Stomach (tissue), 4 donors: ENCODE measurements around the gene CEP44.

ENCODE experiments used
- CTCF ChIP-seq, 7 experiments: fragments of 450-650 bp in 4 of 7; fragments of 200-600 bp in 3 of 7; sonication (generic) in 3 of 7; IDR thresholded peaks; one replicate each; pipeline ENCODE4 v1.5.1; 2016 to 2019; ENCODE audit warnings: antibody characterized with exemption in 7 of 7, control low read depth in 2 of 7, mild to moderate bottlenecking in 1 of 7
- EP300 ChIP-seq: sonication (generic); formaldehyde crosslinking; IDR thresholded peaks from one replicate; pipeline ENCODE4 v1.6.1; 2017; ENCODE audit warnings: antibody characterized with exemption
- POLR2AphosphoS5 ChIP-seq, 3 donors: sonication (generic); formaldehyde crosslinking; IDR thresholded peaks; one replicate each; pipeline ENCODE4 v1.6.1; 2016; ENCODE audit warnings: antibody characterized with exemption in 3 of 3

- TF ChIP-seq CTCF (IDR thresholded peaks at IDR 0.05) (no peak), EP300 (no peak), POLR2AphosphoS5 (IDR thresholded peaks at IDR 0.05) (no peak)
Measured at GRCh38 chr4:174352061-174352819, 68.5 kb downstream of the CEP44 start.
